Measurements from ENCODE around the gene C2CD4C.

Gene C2CD4C

DNA sequence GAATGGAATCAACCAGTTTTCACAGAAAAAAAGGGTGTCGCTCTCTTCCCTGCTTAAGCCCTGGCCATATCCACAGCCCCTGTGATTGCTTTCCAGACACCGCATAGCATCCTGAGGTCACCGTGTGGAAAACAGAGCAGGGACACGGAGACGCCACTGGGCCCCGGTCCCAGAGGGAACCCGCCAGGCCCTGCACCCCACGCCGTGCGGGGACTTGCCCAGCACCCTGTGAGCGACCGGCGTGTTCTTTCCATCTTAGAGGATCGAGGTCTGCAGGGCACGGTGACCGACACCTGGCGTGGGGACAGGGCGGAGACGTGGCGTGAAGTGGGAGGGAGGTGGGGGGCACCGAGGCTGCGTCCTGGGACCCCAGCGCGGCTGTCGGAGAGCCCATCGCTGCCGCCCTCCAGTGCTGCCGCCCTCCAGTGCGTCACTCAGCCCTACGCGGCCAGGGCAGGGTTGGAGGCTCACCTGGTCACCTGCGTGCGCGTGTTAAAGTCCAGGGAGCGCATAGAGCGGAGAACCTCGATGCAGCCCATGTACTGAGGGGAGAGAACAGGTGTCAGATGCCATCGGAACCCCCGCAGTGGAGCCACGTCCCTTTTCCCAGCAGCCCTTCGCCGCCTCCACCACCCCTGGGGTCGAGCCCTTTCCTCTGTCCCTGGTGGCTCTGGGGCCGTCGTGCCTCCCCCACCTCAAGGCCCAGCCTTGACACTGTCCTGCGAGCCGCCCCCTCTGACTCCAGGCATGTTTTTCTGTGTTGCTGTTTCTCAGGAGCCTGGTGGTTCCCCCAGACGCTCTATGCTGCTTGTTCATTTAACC, 31.7 kb upstream of the C2CD4C start:
- CTCF ChIA-PET: no interaction called here
- POLR2A ChIA-PET: no interaction called here
- no peak for DNase-seq (ENCODE audit: extremely low spot score)
- TF ChIP-seq L3MBTL2 (conservative IDR thresholded peaks at IDR 0.05): no peak

DNA sequence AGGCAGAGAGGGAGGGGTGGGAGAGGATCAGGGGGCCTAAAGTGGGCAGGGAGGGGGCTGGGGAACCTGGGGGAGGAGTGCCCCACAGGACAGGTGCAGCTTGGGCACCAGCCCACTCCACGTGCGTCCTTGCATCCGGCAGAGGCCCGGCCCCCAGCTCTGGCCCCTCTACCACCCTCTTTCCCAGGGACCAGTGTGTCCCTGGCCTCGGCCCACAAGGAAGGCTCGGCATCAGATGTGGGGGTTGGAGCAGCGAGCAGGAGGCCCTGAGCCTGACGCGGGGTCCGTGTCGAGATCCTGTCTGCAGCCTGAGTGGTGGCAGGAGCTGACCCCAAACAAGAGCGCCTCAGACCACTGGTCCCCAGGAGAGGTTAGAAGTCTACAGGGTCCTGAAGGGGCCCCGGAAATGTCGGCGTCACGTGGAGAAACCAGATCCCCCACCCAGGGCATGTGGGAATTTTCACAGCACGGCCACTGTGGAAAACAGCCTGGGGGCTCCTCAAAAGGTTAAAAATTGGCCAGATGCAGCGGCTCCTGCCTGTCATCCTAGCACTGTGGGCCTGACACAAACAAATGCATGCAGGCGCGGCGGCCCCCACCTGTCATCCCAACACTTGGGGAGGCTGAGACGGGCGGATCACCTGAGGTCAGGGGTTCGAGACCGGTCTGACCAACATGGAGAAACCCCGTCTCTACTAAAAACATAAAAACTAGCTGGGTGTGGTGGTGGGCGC, 30.4 kb upstream of the C2CD4C start:
- POLR2A ChIA-PET: no interaction called here
- DNase-seq (ENCODE audit: extremely low spot score): no peak
- CTCF ChIA-PET: no interaction called here
- TF ChIP-seq SUZ12 (IDR thresholded peaks at IDR 0.05): no peak
- no peak for TF ChIP-seq FOXA1 (IDR thresholded peaks at IDR 0.05)
- TF ChIP-seq TARDBP (IDR thresholded peaks at IDR 0.05): no peak
- TF ChIP-seq FOXK2 (IDR thresholded peaks at IDR 0.05): no peak
- no peak for TF ChIP-seq BHLHE40 (IDR thresholded peaks at IDR 0.05; ENCODE audit: borderline replicate concordance)
- no peak for TF ChIP-seq L3MBTL2 (conservative IDR thresholded peaks at IDR 0.05)
- TF ChIP-seq FOXM1 (IDR thresholded peaks at IDR 0.05; ENCODE audit: borderline replicate concordance): no peak
- TF ChIP-seq ZNF384 (IDR thresholded peaks at IDR 0.05): no peak
- TF ChIP-seq, protein P1, sequence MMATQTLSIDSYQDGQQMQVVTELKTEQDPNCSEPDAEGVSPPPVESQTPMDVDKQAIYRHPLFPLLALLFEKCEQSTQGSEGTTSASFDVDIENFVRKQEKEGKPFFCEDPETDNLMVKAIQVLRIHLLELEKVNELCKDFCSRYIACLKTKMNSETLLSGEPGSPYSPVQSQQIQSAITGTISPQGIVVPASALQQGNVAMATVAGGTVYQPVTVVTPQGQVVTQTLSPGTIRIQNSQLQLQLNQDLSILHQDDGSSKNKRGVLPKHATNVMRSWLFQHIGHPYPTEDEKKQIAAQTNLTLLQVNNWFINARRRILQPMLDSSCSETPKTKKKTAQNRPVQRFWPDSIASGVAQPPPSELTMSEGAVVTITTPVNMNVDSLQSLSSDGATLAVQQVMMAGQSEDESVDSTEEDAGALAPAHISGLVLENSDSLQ (IDR thresholded peaks at IDR 0.05): no peak
- TF ChIP-seq HDGF (IDR thresholded peaks at IDR 0.05; ENCODE audit: borderline replicate concordance): no peak
- no peak for TF ChIP-seq CTBP1 (IDR thresholded peaks at IDR 0.05; ENCODE audit: borderline replicate concordance)
- no peak for TF ChIP-seq ARNT (IDR thresholded peaks at IDR 0.05)
- no peak for TF ChIP-seq SP1 (IDR thresholded peaks at IDR 0.05)
- TF ChIP-seq ELF4 (IDR thresholded peaks at IDR 0.05): no peak
- TF ChIP-seq LEF1 (IDR thresholded peaks at IDR 0.05; ENCODE audit: borderline replicate concordance): no peak
- no peak for TF ChIP-seq NFRKB (IDR thresholded peaks at IDR 0.05)

DNA sequence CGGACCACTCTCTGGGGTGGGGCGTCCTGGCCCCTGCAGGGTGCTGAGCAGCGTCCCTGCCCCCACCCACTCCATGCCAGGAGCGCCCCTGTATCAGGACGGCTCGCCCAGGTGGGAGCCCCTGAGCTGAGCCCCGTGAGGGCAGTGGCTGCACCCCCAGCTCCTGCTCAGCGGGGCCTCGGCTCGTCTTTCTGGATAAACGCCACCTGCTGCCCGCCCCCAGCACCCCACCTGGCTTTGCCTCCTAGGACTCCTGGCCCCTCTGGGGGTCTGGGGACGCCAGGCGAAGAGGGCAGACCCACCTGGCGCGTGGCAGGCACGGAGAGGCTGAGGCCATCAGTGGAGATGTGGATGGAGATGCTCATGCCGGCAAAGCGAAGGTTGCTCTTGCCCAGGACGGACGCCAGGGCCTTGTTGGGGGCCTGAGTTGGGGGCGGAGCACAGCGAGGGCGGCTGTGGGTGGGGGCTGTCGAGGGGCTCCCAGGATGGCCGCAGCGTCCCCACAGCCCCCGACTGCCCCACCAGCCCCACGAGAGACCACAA, 29.5 kb upstream of the C2CD4C start:
- DNase-seq (ENCODE audit: extremely low spot score): no peak
- ChIA-PET POLR2A (no interaction called here), CTCF (no interaction called here)
- no peak for TF ChIP-seq LEF1 (IDR thresholded peaks at IDR 0.05; ENCODE audit: borderline replicate concordance)

DNA sequence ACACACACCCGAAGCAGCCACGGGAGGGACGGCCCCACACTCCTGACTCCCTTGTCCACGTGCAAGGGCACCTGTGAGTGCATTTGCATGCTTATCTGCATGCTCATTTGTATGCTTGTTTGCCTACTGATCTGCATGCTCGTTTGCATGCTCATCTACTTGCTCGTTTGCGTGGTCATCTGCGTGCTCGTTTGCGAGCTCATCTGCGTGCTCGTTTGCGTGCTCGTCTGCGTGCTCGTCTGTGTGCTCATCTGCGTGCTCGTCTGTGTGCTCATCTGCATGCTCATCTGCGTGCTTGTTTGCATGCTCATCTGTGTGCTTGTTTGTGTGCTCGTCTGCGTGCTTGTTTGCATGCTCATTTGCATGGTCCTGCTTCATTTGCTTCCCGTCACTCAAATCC, 28.1 kb upstream of the C2CD4C start:
- DNase-seq (ENCODE audit: extremely low spot score): no peak
- no peak for TF ChIP-seq HDGF (IDR thresholded peaks at IDR 0.05; ENCODE audit: borderline replicate concordance)
- TF ChIP-seq ARNT (IDR thresholded peaks at IDR 0.05): no peak
- no peak for TF ChIP-seq L3MBTL2 (conservative IDR thresholded peaks at IDR 0.05)
- no peak for TF ChIP-seq SP1 (IDR thresholded peaks at IDR 0.05)
- POLR2A ChIA-PET: no interaction called here
- CTCF ChIA-PET: no interaction called here

DNA sequence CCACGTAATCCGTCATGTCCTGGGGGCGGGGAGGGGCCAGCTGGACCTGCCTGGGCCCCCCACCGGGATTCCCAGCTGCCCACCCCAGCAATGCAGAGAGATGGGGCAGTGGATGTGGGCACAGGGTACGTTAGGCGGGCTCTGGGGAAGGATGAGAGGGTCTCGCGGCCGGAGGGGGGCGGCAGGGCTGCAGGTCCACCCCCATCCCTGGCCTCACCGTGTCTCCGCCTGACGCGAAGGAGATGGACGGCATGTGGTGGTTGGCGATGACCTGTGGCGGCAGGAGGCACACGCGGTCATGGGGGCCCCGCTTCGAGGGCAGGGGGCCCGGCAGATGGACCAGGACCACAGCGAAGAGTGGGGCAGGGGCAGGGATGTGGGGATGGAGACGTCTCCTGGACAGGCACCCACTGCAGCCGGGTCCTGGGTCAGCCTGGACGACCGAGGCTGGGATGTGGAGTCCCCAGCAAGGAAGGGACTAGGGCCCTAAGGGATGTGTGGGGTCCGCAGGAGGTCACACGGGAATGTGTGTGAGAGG, 27.5 kb upstream of the C2CD4C start:
- ChIA-PET CTCF (no interaction called here), POLR2A (no interaction called here)
- no peak for DNase-seq (ENCODE audit: extremely low spot score)
- TF ChIP-seq CTBP1 (IDR thresholded peaks at IDR 0.05; ENCODE audit: borderline replicate concordance) (no peak), HDGF (IDR thresholded peaks at IDR 0.05; ENCODE audit: borderline replicate concordance) (no peak), ZNF384 (IDR thresholded peaks at IDR 0.05) (no peak), LEF1 (IDR thresholded peaks at IDR 0.05; ENCODE audit: borderline replicate concordance) (no peak), L3MBTL2 (conservative IDR thresholded peaks at IDR 0.05) (no peak), SUZ12 (IDR thresholded peaks at IDR 0.05) (no peak), SP1 (IDR thresholded peaks at IDR 0.05) (no peak), FOXM1 (IDR thresholded peaks at IDR 0.05; ENCODE audit: borderline replicate concordance) (no peak), BHLHE40 (IDR thresholded peaks at IDR 0.05; ENCODE audit: borderline replicate concordance) (no peak), TARDBP (IDR thresholded peaks at IDR 0.05) (no peak), ELF4 (IDR thresholded peaks at IDR 0.05) (no peak), NFRKB (IDR thresholded peaks at IDR 0.05) (no peak), FOXK2 (IDR thresholded peaks at IDR 0.05) (no peak)

DNA sequence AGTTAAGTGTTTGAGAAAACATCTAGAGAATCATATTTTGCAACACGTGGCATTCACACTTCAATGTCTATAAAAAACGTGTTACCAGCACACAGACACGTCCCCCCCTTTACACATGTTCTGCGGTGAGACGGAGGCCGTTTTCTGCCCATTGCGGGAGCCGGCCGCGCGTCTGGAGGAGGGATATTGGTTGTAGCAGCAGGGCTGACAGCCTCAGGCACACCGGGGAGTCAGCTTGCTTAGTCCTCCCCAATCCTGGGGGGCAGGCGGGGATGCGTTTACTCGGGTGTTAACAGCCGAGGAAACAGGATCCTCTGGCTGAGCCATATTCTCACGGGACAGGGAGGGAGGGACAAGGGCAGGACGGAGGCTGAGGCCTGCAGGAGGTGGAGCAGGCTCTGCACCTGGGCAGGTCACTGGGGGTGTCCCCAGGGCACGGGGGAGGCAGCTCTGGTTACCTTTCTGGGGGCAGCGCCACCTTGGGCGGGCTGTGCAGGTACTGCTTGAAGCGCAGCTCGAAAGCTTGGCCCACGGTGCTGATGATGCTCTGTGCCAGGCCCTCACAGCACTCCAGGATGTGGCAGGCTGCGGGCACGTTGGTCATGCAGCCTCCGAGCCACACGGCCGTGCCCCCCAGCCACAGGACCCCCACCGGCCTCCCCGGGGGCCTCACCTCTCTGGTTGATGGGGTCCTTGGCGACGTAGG, 26.9 kb upstream of the C2CD4C start:
- CTCF ChIA-PET: no interaction called here
- TF ChIP-seq FOXK2 (IDR thresholded peaks at IDR 0.05) (no peak), LEF1 (IDR thresholded peaks at IDR 0.05; ENCODE audit: borderline replicate concordance) (no peak), HDGF (IDR thresholded peaks at IDR 0.05; ENCODE audit: borderline replicate concordance) (no peak), SUZ12 (IDR thresholded peaks at IDR 0.05) (no peak), L3MBTL2 (conservative IDR thresholded peaks at IDR 0.05) (no peak), FOXM1 (IDR thresholded peaks at IDR 0.05; ENCODE audit: borderline replicate concordance) (no peak), ELF4 (IDR thresholded peaks at IDR 0.05) (no peak), FOXA1 (IDR thresholded peaks at IDR 0.05) (no peak), NFRKB (IDR thresholded peaks at IDR 0.05) (no peak), CTBP1 (IDR thresholded peaks at IDR 0.05; ENCODE audit: borderline replicate concordance) (no peak), ZNF384 (IDR thresholded peaks at IDR 0.05) (no peak), BHLHE40 (IDR thresholded peaks at IDR 0.05; ENCODE audit: borderline replicate concordance) (no peak), TARDBP (IDR thresholded peaks at IDR 0.05) (no peak), ARNT (IDR thresholded peaks at IDR 0.05) (no peak)
- TF ChIP-seq, protein P1 (IDR thresholded peaks at IDR 0.05): no peak
- DNase-seq (ENCODE audit: extremely low spot score): no peak
- POLR2A ChIA-PET: no interaction called here

Data from HEK293T (cell line).